GM12878 (cell line): ENCODE results near the gene SCN10A. TPM values are rescaled to one million over a fixed set of nuclear protein-coding genes. Genes with fewer than 3 reads are reported as not detected.

Experiments used
- ATAC-seq: fragments of 200-7000 bp; cut with Tn5 transposase; 3 replicates; pipeline ENCODE4 v1.9.1; 2020; ENCODE audit warnings: mild to moderate bottlenecking, moderate library complexity
- BruUV-seq: library from RNA; stranded (reverse); fragments of 400-500 nt; replicated peaks from 2 replicates; lab custom pipeline; 2021; lab: Mats Ljungman, UMichigan
- CTCF ChIA-PET: fragments of 300-600 bp; sonication (Branson Sonifier 250); formaldehyde crosslinking; extraction: SDS; loops from one replicate; lab custom pipeline; 2021; ENCODE audit warnings: inconsistent platforms; lab: Yijun Ruan, JAX
- POLR2A ChIA-PET: fragments of 350-600 bp; formaldehyde crosslinking; extraction: SDS; loops from one replicate; lab custom pipeline; 2021; ENCODE audit warnings: inconsistent platforms; lab: Charles Lee
- RAD21 ChIA-PET: fragments of 300-600 bp; sonication (Branson Sonifier 250); formaldehyde crosslinking; loops from one replicate; lab custom pipeline; 2023; ENCODE audit warnings: antibody characterized with exemption; ENCODE audit not compliant: unreplicated experiment; lab: Charles Lee
- SMC1A ChIA-PET: fragments of 300-600 bp; sonication (Branson Sonifier 250); formaldehyde crosslinking; loops from one replicate; lab custom pipeline; 2023; ENCODE audit not compliant: unreplicated experiment, uncharacterized antibody; lab: Charles Lee
- DNase-seq: peaks from one replicate; pipeline ENCODE4 v3.0.0-alpha.2; 2011; ENCODE audit warnings: low read depth, low spot score
- FAIRE-seq: peaks from 3 replicates; lab custom pipeline; 2011; peaks lifted over from hg19 to GRCh38; lab: Jason Lieb, UNC
- H2AFZ ChIP-seq: 2 replicates; pipeline ENCODE4 v1.6.0; 2011; ENCODE audit warnings: low read depth, low read length, control low read depth; ENCODE audit not compliant: control insufficient read depth
- H3K27ac ChIP-seq: 2 replicates; pipeline ENCODE4 v1.5.1; 2011; ENCODE audit warnings: control low read depth; ENCODE audit not compliant: control insufficient read depth, insufficient read depth
- H3K27me3 ChIP-seq, 2 experiments: replicated peaks in 1 of 2; 2 replicates each; pipeline versions ENCODE4 v1.6.0 to v1.6.1; 2011; ENCODE audit warnings: low read length in 1 of 2; ENCODE audit not compliant: control insufficient read depth in 2 of 2, insufficient read depth in 2 of 2
- H3K36me3 ChIP-seq, 2 experiments: 2 replicates each; pipeline ENCODE4 v1.5.1; 2011; ENCODE audit warnings: low read length in 1 of 2; ENCODE audit not compliant: control insufficient read depth in 2 of 2, insufficient read depth in 2 of 2
- H3K4me1 ChIP-seq: 2 replicates; pipeline ENCODE4 v1.6.1; 2011; ENCODE audit warnings: mild to moderate bottlenecking, low read length, moderate library complexity, mixed read lengths; ENCODE audit not compliant: control insufficient read depth, insufficient read depth
- H3K4me2 ChIP-seq: 2 replicates; pipeline ENCODE4 v1.6.0; 2011; ENCODE audit warnings: control low read depth; ENCODE audit not compliant: control insufficient read depth, insufficient read depth
- H3K4me3 ChIP-seq: fragments of 200-600 bp; sonication (generic); 2 replicates; pipeline ENCODE4 v1.5.1; 2016
- H3K79me2 ChIP-seq: 2 replicates; pipeline ENCODE4 v1.6.0; 2011; ENCODE audit warnings: low read length; ENCODE audit not compliant: control insufficient read depth, insufficient read depth
- H3K9ac ChIP-seq: 2 replicates; pipeline ENCODE4 v1.8.0; 2011; ENCODE audit warnings: low read length, control low read depth, mixed read lengths; ENCODE audit not compliant: control insufficient read depth, insufficient read depth
- H3K9me3 ChIP-seq: replicated peaks from 3 replicates; pipeline ENCODE4 v1.5.1; 2011; ENCODE audit warnings: mild to moderate bottlenecking, low read length; ENCODE audit not compliant: control insufficient read depth, insufficient read depth
- H4K20me1 ChIP-seq: 2 replicates; pipeline ENCODE4 v1.6.0; 2011; ENCODE audit not compliant: control insufficient read depth, insufficient read depth
- ASH2L ChIP-seq: fragments of 300-600, 200-600 bp; sonication (generic); IDR thresholded peaks from 2 replicates; pipeline ENCODE4 v1.6.1; 2017; ENCODE audit warnings: low read depth, mild to moderate bottlenecking, borderline replicate concordance
- JUNB ChIP-seq: IDR thresholded peaks from 2 replicates; pipeline ENCODE4 v1.6.1; 2016; ENCODE audit warnings: antibody characterized with exemption, mild to moderate bottlenecking
- KDM1A ChIP-seq: fragments of 200-600 bp; sonication (generic); IDR thresholded peaks from 2 replicates; pipeline ENCODE4 v1.6.1; 2016; ENCODE audit warnings: borderline replicate concordance
- SMC3 ChIP-seq: IDR thresholded peaks from 2 replicates; pipeline ENCODE4 v1.6.1; 2011; ENCODE audit warnings: low read length, improper control_type of control experiment, borderline replicate concordance
- TCF3 ChIP-seq: IDR thresholded peaks from 2 replicates; pipeline ENCODE4 v1.6.1; 2012; ENCODE audit warnings: low read depth, mild to moderate bottlenecking, low read length, borderline replicate concordance; ENCODE audit not compliant: insufficient read depth
- ZBED1 ChIP-seq: IDR thresholded peaks from 2 replicates; pipeline ENCODE4 v1.6.1; 2016; ENCODE audit warnings: borderline replicate concordance
- ZSCAN29 ChIP-seq: fragments of 450-650 bp; IDR thresholded peaks from 2 replicates; pipeline ENCODE4 v1.6.1; 2017; ENCODE audit warnings: mild to moderate bottlenecking, moderate library complexity
- WGBS: methylation state at CpG from one replicate; pipeline ENCODE4 v1.1.6; 2016; ENCODE audit warnings: low lambda C conversion rate; ENCODE audit not compliant: insufficient replicate concordance, insufficient coverage; ENCODE audit errors: missing lambda C conversion rate; 5-methylcytosine and 5-hydroxymethylcytosine counted together
- in situ Hi-C: fragments of 300-500 bp; cut with MboI; formaldehyde crosslinking; loops from 9 replicates; pipeline ENCODE4 v1.14.3; 2018; ENCODE audit warnings: mixed read lengths
- intact Hi-C: fragments of 100-400 bp; cut with micrococcal nuclease; formaldehyde crosslinking; loops from one replicate; pipeline ENCODE4 v1.14.2; 2022; ENCODE audit not compliant: unreplicated experiment
- polyA plus RNA-seq, 11 experiments: library from polyadenylated mRNA; depleted of rRNA in 4 of 11; unstranded in 6 of 11; stranded (reverse) in 5 of 11; fragments of >200 nt; fragmentation: Nextera tagmentation in 4 of 11; fragmentation: Illumina TruSeq in 1 of 11; extraction: Ambion mirVana in 4 of 11; extraction: Trizol in 1 of 11; gene quantifications; 1 replicate in 1 of 11; 2 replicates in 10 of 11; pipeline versions ENCODE4 v1.2.1 to v1.2.3, GENCODE V29; 2011 to 2016; ENCODE audit warnings: inconsistent platforms in 2 of 11, missing spikeins in 2 of 11, low read depth in 1 of 11
- total RNA-seq, 4 experiments: library from RNA; depleted of rRNA in 3 of 4; stranded (reverse); fragments of >200 nt in 3 of 4; fragmentation: Illumina TruSeq in 1 of 4; extraction: Trizol in 1 of 4; gene quantifications; 2 replicates each; pipeline versions ENCODE4 v1.2.1 to v1.2.3, GENCODE V29; 2013 to 2021
- TF ChIP-seq, protein P1 (sequence below): fragments of 450-650 bp; IDR thresholded peaks from 2 replicates; pipeline ENCODE4 v1.6.1; 2017; ENCODE audit warnings: antibody characterized with exemption, mild to moderate bottlenecking, moderate library complexity
- TF ChIP-seq, protein P2 (sequence below), 3 experiments: IDR thresholded peaks in 2 of 3; conservative IDR thresholded peaks in 1 of 3; 2 replicates each; pipeline ENCODE4 v1.5.1; 2011; ENCODE audit warnings: low read depth in 3 of 3, low read length in 3 of 3, mild to moderate bottlenecking in 3 of 3, control low read depth in 2 of 3, moderate library complexity in 2 of 3, inconsistent platforms in 1 of 3, mixed read lengths in 1 of 3; ENCODE audit not compliant: control insufficient read depth in 2 of 3, insufficient read depth in 1 of 3; ENCODE audit errors: extremely low read depth in 1 of 3

SCN10A gene
- total and polyA plus RNA-seq, 10 of the 15 experiments (the other 5 are each of a cell fraction or from before 2014, with no cell fraction given) = not detected

DNA sequence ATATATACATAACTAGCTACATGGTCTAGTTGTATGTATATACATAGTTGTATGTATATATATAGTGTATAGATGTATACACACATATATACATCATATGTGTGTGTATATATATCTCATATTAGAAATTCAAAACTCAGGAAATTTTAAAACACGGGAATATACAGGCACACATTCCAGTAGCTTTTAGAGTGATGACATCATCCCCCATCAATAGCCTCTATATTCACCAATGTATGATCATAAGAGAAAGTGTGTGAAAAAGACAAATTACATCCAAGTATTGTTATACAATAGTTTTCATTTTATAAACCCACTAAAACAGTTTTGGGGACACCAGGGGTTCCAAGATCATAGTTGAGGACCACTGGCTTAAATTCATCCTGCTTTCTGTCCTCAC is 23.0 kb downstream of the SCN10A start (continued):
- TF ChIP-seq, protein P1, sequence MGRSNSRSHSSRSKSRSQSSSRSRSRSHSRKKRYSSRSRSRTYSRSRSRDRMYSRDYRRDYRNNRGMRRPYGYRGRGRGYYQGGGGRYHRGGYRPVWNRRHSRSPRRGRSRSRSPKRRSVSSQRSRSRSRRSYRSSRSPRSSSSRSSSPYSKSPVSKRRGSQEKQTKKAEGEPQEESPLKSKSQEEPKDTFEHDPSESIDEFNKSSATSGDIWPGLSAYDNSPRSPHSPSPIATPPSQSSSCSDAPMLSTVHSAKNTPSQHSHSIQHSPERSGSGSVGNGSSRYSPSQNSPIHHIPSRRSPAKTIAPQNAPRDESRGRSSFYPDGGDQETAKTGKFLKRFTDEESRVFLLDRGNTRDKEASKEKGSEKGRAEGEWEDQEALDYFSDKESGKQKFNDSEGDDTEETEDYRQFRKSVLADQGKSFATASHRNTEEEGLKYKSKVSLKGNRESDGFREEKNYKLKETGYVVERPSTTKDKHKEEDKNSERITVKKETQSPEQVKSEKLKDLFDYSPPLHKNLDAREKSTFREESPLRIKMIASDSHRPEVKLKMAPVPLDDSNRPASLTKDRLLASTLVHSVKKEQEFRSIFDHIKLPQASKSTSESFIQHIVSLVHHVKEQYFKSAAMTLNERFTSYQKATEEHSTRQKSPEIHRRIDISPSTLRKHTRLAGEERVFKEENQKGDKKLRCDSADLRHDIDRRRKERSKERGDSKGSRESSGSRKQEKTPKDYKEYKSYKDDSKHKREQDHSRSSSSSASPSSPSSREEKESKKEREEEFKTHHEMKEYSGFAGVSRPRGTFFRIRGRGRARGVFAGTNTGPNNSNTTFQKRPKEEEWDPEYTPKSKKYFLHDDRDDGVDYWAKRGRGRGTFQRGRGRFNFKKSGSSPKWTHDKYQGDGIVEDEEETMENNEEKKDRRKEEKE = no peak
- TF ChIP-seq TCF3 (no peak), SMC3 (no peak), ZSCAN29 (no peak), JUNB (no peak), KDM1A (no peak), ASH2L (no peak)
- TF ChIP-seq, protein P2, sequence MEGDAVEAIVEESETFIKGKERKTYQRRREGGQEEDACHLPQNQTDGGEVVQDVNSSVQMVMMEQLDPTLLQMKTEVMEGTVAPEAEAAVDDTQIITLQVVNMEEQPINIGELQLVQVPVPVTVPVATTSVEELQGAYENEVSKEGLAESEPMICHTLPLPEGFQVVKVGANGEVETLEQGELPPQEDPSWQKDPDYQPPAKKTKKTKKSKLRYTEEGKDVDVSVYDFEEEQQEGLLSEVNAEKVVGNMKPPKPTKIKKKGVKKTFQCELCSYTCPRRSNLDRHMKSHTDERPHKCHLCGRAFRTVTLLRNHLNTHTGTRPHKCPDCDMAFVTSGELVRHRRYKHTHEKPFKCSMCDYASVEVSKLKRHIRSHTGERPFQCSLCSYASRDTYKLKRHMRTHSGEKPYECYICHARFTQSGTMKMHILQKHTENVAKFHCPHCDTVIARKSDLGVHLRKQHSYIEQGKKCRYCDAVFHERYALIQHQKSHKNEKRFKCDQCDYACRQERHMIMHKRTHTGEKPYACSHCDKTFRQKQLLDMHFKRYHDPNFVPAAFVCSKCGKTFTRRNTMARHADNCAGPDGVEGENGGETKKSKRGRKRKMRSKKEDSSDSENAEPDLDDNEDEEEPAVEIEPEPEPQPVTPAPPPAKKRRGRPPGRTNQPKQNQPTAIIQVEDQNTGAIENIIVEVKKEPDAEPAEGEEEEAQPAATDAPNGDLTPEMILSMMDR (IDR thresholded peaks at IDR 0.05 in 2 of 3, conservative IDR thresholded peaks at IDR 0.05 in 1 of 3; ENCODE audit: control insufficient read depth in 2 of 3, extremely low read depth in 1 of 3, insufficient read depth in 1 of 3, low read depth in 3 of 3, low read length in 3 of 3) = no peak

- no peaks in the 10 kb centered on the region for H4K20me1 ChIP-seq
- SMC1A ChIA-PET = no interaction called here
- no peak overlapping the region for H3K4me3 ChIP-seq
- POLR2A ChIA-PET = no interaction called here
- no peak overlapping the region for H3K27ac ChIP-seq
- in situ Hi-C loops = no loop called here
- H3K4me1 ChIP-seq = no peaks in the 10 kb centered on the region
- WGBS = 23% methylated on average over 4 of the region's 4 CpGs
- no peaks in the 10 kb centered on the region for H3K9me3 ChIP-seq
- H3K79me2 ChIP-seq = no peaks in the 10 kb centered on the region
- no TSS peak for BruUV-seq
- H2AFZ ChIP-seq = no peak overlapping the region
- RAD21 ChIA-PET = no interaction called here
- FAIRE-seq = no peak
- no peak overlapping the region for H3K4me2 ChIP-seq
- intact Hi-C loops = no loop called here
- CTCF ChIA-PET = no interaction called here
- H3K9ac ChIP-seq = no peak overlapping the region
- no peak for ATAC-seq
- H3K27me3 ChIP-seq = no peaks in the 10 kb centered on the region
- DNase-seq = no peak
- no peaks in the 10 kb centered on the region for H3K36me3 ChIP-seq
- no peak for TF ChIP-seq ZBED1
- TF ChIP-seq, protein P2 (IDR thresholded peaks at IDR 0.05 in 2 of 3, conservative IDR thresholded peaks at IDR 0.05 in 1 of 3; ENCODE audit: control insufficient read depth in 2 of 3, extremely low read depth in 1 of 3, insufficient read depth in 1 of 3, low read depth in 3 of 3, low read length in 3 of 3) = 0 out of 6 replicates have a peak, but pooled peaks of 1 of the 3 experiments have one; percentile 4
Observed at GRCh38 chr3:38782148-38782547, 33.9 kb downstream of the SCN10A start.
